ENCODE data around the gene FOXL3. TPM values are rescaled to one million over a fixed set of nuclear protein-coding genes. Genes with fewer than 3 reads are reported as not detected.

FOXL3 gene
- total RNA-seq, 1 experiment from 2014 or later: not detected

- Histone ChIP-seq H2BK12ac (ENCODE audit: insufficient read length, low read depth, low read length) (no peak overlapping the region), H2BK5ac (ENCODE audit: insufficient read length, low read length) (no peak overlapping the region), H3K4me2 (ENCODE audit: insufficient read depth, insufficient read length, low read length) (no peak overlapping the region), H3K27me3 (ENCODE audit: insufficient read depth, low read length) (no peaks in the 10 kb centered on the region), H3K56ac (ENCODE audit: insufficient read length, low read depth, low read length) (no peak overlapping the region), H3K18ac (ENCODE audit: insufficient read length, low read depth, low read length) (no peak overlapping the region), H4K8ac (replicated peaks; ENCODE audit: insufficient read length, low read depth, low read length) (no peak overlapping the region), H2AK5ac (ENCODE audit: insufficient read length, low read length) (no peak overlapping the region), H3K79me2 (ENCODE audit: insufficient read depth, low read length) (no peaks in the 10 kb centered on the region), H4K91ac (ENCODE audit: insufficient read length, low read depth, low read length) (no peak overlapping the region), H3K14ac (ENCODE audit: insufficient read depth, low read length) (no peak overlapping the region), H3K23ac (ENCODE audit: insufficient read length, low read depth, low read length) (no peak overlapping the region), H3K4ac (ENCODE audit: low read depth, low read length) (no peak overlapping the region), H3K79me1 (ENCODE audit: insufficient read depth, low read depth, low read length, poor library complexity, severe bottlenecking) (no peaks in the 10 kb centered on the region), H3K27ac (ENCODE audit: insufficient read length, low read depth, low read length) (no peak overlapping the region), H2BK20ac (ENCODE audit: low read depth, low read length, poor library complexity, severe bottlenecking) (no peak overlapping the region), H4K5ac (ENCODE audit: insufficient read length, low read depth, low read length) (no peak overlapping the region), H2AFZ (ENCODE audit: low read length) (no peak overlapping the region), H2BK15ac (ENCODE audit: low read depth, low read length) (no peak overlapping the region), H4K20me1 (ENCODE audit: control insufficient read depth, insufficient read depth, insufficient read length) (peaks cover 3% of the 10 kb centered on the region), H3K23me2 (ENCODE audit: insufficient read length, low read depth, low read length, poor library complexity, severe bottlenecking) (peaks cover 7% of the 10 kb centered on the region), H3K4me1 (ENCODE audit: insufficient read depth, low read length) (no peaks in the 10 kb centered on the region), H3K9me3 (ENCODE audit: control insufficient read depth, low read depth, low read length) (no peaks in the 10 kb centered on the region), H2BK120ac (ENCODE audit: low read depth, low read length, poor library complexity, severe bottlenecking) (no peak overlapping the region), H3K9ac (ENCODE audit: extremely low read depth, insufficient read length, low read length) (no peak overlapping the region), H3T11ph (ENCODE audit: low read length) (no peak overlapping the region)
- H3K27me3 Mint-ChIP-seq (ENCODE audit: low read depth): peaks cover 40% of the 10 kb centered on the region
- H3K4me1 Mint-ChIP-seq: peaks cover 0 to 15% of the 10 kb centered on the region in 2 experiments; a peak in 2 of 4 replicates
- WGBS (ENCODE audit: extremely low coverage, insufficient read length, low lambda C conversion rate): no CpG with 5 or more reads among the region's 18 CpGs
- H3K9me3 Mint-ChIP-seq: peaks cover 11 to 13% of the 10 kb centered on the region in 2 experiments; a peak in 4 of 5 replicates
- H3K36me3 Mint-ChIP-seq (ENCODE audit: insufficient read depth in 1 of 3, low read depth in 3 of 3): peaks cover 0 to 2% (median 2%) of the 10 kb centered on the region in 3 experiments; a peak in 3 of 7 replicates
- no peak for TF ChIP-seq CTCF (conservative IDR thresholded peaks at IDR 0.05)
- no peak for DNase-seq
- H3K4me3 Mint-ChIP-seq: no peak overlapping the region; a peak in 1 of 5 replicates
- H3K27ac Mint-ChIP-seq: no peak overlapping the region
These were observed 39.8 kb downstream of the FOXL3 start for GRCh38 chr7:329691-330281.
